EH (cell line): ENCODE data around the gene CRYBB1.
A peak's percentile ranks its signal among the peaks of the same experiment; 100 is the strongest.

Source experiments
- DNase-seq: peaks from one replicate; pipeline ENCODE4 v3.0.0-alpha.2; 2015; ENCODE audit warnings: low read depth

CRYBB1 gene

DNA sequence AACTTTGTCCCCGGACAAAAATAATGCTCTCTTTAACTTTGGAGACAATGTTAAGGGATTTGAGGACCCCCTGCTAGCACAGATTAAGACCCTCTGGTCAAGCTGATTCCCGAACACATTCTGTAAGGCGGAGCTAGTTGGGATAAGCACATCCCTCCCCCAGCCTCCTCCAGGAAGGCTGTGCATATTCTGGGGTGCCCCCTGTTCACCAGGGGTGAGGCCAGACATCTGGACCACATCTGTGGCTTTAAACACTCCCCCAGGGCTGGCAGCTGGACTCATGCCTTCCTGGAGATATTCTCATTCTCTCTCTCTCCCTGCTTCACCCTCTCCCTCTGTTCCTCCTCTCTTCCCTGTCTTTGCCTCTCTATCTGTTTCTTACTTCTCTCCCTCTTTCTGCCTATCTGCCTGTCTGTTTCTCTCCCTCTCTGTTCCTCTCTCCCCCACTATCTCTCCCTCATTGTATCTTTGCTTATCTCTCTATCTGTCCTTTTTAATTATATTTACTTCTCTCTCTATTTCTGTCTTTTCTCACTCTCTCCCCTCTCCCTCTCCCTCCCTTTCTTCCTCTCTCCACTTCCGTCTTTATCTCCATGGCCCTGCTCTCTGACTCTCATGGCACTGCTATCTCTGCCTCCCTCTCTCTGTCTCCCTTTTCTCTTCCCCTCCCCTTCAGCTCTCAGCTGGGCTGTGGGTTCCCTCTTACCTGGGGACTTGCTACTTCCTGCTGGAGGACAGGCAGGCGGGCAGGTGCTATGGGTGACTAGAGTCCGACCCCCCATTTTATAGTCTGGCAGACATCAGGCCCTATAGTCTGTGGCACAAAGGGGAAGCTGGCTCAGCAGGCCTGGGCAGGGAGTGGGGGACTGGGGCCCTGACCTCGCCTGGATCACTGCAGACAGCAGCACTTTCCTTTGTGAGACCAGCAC, at the start of gene CRYBB1:
Gene CRYBB1, minus strand, starts transcription at position 757 of the 929 bp plus-strand sequence. CDS start 1,708 bp downstream, outside the sequence.
- peak; percentile 27 for DNase-seq

DNA sequence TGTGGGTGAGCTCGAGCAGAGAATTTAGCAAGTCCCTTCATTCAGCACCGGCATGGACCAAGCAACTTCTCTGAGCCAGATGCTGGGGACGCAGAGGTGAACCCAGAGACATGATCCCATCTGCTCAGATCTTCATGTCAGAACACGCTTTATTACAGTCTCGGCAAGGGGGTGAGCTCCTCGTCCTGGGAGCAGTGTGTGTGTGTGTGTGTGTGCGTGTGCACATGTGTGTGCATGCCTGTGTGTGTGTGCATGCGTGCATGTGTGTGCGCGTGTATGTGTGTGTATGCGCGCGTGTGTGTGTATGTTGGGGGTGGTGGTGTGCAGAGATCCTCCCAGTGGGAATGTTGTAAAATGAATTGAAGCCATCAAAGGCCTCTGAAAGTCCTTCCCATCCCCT, 49.3 kb upstream of the CRYBB1 start:
- no peak for DNase-seq

DNA sequence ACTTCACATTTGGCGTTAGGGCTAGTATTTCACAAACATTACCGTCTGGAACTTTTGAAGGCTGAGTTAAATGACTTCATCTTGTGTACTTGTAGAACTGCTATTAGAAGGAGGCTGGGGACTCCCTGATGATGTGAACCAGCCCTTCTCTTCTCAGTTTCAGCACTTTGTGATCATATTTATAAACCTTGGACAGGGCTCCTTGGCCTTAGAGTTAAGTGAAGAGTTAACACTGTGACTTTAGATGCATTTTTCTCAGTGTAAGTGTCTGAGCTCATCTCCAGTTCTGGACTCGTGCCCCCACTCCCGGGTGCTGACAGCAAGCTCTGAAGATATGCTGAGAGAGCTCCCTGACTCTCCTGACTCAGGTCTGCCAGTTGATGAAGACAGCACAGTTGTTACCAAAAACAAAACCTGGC, 48.0 kb upstream of the CRYBB1 start:
- DNase-seq, result peak; percentile 81

DNA sequence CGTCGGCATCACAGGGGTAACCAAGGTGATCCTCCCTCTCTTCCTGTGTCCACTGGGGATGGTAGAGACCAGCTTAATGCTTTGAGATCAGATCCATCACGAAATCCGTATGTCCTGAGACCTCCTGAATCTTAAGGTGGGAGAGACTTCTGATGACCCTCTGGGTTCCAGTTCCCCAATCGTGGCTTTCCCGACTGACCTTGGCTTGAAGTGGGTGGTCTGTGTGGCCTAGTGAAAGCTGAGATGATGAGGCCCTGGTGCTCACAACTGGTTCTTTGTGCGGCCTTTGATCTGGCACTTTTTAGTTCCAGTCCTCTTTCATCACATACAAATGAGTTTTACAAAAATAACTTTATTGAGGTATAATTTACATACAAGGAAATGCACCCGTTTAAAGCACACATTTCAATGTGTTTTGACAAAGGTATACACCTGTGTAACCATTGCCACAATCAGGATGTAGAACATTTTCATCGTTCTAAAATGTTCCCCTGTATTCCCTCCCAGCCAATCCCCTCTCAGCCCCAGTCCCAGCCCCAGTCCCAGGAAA, 45.6 kb upstream of the CRYBB1 start:
- DNase-seq, result no peak

DNA sequence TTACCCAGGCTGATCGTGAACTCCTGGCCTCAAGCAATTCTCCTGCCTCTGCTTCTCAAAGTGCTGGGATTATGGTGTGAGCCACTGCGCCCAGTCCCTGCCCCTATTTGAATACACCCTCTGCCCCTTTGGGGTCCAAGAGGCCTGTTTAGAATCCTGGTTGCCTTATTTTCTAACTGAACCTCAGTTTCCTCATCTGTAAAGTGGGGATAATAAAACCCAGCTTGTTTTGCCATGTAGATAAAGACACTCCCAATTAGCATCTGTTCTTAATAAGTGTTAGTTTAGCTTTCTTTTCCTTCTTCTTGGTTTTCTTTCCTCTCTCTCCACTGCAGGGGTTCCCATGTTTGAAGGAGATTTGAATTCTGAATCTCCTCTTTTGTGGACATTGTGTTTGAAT, 44.3 kb upstream of the CRYBB1 start:
- DNase-seq, result no peak

DNA sequence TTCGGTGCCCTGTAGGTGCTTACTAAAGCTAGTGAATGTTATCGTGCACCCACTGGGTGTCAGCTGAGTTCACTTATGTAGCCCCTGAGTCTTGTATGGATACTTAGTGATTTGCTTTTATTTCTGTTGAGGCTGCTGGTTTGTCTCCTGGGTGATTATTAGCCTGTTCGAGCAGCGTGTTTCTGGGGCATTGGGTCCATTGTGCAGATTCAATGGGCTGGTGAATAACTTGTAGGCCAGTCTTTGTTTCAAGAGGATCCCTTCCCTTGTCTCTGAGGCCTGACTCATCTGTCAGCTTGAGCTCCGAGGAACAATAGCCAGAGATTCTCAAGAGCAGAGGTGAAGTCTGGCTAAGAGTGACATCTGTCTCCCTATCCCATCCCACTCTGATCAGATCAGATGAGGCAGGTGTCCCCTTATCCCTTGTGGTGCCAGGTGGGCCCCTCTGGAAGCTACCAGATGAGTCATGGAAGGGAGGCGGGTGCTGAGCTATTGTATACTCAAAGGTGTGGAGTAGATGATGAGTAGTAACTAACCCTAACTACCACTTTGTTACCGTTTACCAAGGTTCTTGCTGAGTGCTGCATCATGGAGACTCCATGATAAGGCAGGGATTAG, 43.2 kb upstream of the CRYBB1 start:
- no peak for DNase-seq

DNA sequence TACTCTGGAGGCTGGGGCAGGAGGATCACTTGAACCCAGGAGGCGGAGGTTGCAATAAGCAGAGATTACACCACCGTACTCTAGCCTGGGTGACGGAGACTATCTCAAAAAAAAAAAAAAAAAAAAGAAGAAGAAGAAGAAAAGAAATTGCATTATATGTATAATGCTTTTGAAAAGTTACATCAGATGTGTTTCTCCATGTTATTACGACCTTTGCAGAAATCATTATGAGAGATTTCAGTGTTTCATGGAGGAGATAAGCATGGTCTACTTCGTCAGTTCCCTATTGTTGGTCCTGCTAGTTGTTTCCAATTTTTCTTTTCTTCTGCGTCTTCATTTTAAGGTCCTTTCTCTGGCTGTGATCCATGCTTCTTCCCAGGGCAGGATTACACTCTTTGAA, 42.5 kb upstream of the CRYBB1 start:
- no peak for DNase-seq

DNA sequence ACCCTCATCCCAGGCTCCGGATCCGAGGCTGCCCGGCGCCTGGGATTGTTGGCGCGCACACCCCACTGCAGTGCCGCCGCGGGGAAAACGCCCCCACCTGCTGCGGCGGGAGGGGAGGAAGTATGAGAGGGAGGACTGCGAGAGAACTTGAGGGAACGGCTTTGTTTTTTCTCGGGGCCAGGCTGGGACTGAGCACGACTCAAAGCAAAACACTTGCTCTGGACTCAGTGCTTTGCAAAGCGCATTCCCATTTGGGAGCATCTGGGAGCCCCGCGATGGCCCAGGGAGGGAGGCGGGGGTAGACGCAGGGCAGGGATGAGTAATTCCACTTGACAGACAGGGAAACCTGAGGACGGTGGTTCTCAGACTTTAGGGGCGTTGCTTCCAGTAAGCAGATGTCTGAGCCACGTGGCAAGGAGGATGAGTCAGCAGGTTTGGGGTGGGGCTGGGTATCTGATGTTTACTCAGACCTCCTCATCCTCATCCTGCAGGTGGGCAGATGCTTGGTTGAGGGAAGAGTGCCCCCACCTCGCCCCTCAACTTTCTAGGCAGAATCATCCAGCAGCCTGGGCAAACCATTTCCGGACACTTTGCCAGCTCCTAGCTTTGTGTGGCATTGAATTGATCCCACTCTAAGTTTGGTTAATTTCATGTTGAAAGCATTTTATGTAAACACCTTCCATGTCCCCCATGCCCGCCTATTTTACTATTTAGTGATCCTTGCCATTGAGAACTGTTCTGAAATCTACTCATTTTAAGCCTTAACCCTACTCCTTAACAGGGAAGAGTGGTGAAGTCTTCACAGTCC, 41.0 kb upstream of the CRYBB1 start:
- peak; percentile 91 for DNase-seq

DNA sequence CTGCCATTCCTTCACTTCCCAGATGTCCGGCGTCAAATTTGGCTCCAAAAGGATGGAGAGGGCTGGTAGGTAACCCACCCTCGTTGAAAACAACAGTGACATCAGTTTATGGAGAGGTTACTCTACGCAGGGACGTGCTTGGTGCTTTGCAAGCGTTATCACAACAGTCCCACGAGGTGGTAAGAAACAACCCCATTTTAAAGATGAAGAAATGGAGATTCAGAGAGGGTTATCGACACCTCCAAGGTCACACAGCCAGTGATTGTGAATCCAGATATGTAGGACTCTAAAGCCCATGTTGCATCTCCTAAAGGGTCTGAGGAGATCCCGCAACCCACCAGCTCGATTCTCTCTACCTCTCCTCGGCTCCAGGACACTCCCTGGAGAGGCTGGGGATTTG, 40.3 kb upstream of the CRYBB1 start:
- DNase-seq, result no peak

DNA sequence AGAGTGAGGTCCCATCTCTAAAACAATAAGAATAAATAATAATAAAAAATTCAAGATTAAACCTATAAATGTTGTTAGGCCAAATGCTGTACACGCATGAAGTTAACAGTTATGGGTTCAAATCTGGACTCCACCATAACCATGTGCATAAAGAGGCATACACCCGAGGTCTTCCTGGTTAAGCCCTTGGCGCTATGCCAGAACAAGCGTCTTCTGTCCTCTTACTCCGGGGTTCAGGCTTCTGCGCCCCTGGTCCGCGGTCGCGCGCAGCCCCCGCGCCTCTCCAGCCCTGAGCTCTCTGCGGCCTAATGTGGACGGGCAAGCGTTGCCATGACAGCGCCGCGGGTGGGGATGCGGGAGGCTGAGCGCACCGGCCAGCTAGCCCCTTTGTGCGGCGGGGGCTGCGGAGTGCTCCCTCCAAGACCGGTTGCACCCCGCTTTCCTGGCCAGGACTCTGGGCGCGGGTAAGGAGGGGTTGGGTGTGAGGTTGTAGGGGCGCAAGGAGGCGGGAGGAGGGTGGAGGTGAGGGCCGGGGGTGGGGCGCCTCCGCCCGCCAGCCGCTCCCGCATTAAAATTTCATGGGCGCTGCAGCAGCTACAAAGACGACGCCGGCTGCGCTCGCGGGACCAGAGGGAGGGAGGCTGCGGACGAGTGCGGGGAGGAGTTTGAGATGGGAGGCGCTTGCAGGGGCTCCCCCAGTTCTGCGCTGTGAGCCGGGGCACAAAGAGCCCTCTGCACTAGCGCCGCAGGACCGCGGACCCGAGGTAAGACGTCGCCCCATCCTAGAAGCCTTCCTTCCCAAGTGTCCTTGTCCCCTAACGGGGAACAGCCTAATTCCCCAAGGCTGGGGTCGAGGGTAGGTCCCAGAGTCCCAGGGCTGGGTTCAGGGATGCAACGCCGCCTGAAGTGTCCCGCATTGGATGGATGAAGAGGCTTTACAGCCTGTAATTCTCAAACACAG, 39.3 kb upstream of the CRYBB1 start, which contains the start of gene MIAT:
Gene MIAT, plus strand, starts transcription at position 698 of the 961 bp plus-strand sequence.
- no peak for DNase-seq

DNA sequence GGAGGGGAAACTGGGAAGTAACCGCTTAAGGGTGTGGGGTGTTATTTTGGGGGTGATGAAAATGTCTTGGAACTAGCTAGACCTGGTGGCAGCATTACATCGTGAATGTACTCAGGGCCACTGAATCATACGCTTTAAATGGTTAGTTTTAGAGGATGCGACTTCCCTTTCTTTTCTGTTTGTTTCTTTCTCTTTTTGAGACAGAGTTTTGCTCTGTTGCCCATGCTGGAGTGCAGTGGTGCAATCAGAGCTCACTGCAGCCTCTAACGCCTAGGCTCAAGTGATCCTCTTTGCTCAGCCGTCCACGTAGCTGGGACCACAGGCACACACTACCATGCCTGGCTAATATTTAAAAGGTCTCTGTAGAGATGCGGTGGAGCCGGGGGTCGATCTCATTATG, 34.0 kb upstream of the CRYBB1 start:
- no peak for DNase-seq

DNA sequence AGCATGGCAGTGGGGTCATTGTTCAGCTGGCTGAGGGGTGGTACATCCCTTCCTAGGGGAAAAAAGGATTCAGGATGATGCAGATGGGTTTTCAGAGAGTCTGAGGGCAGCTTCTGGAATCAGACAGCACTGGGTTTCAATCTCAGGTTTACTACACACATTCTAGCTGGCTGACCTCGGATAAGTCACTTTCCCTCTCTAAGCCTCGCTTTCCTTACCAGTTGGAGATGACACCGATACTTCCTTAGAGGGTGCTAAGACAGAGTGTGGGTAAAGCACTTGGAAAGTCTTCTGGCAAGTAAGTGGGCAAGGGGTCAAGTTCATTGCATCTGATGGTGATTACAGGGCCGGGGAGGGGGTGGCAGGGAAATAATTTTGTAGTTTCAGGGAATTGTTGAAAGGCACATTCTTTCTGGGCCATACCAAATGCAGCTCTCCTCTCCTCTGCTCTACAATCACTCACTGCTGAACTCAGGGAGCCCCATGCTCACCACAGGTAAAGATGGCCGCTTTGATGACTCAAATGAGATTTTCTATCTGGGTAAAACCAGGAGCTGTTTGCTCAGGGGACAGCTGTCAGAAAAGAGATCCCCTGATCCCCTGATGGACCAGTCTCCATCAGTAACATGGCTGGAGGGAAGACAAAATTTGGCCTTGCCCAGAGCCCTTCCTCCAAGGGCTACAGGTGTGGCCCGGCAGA, 33.0 kb upstream of the CRYBB1 start:
- no peak for DNase-seq

DNA sequence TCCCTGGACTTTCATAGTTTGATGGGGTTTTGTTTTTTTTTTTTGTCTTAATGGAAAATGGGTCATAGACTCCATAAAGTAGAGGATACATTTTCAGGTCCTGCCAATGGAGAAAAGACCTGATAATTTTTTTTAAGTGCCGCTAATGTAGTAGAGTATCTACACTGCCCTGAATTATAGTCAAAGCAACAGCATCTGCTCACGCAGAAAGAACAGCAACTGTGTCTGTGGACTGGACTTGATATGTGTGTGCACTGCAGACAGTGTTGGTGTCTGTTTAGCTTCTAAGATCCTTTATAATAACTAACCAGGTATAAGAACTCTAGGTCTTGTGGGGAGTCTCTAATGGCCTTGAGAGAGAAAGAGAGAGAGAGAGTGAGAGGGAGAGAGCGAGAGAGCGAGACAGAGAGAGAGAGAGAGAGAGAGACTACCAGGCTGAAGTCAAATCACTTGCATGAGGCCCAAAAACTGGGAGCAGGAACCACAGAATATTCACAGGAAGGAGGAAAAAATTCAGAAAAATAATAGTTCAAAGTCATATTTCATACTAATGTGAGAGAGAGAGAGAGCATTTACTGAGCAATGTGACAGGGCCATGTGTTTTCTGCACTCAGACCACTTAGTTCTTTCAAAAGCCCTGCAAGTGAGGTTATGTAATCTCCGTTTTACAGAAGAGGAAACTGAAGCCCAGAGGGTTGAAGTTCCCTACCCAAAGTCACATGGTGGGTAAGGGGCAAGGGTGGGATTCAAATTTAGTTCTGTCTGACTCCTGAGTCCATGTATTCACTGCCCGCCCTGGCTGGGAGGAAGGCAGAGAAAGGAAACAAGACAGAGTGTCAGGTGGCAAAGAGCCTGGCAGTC, 30.9 kb upstream of the CRYBB1 start:
- no peak for DNase-seq

DNA sequence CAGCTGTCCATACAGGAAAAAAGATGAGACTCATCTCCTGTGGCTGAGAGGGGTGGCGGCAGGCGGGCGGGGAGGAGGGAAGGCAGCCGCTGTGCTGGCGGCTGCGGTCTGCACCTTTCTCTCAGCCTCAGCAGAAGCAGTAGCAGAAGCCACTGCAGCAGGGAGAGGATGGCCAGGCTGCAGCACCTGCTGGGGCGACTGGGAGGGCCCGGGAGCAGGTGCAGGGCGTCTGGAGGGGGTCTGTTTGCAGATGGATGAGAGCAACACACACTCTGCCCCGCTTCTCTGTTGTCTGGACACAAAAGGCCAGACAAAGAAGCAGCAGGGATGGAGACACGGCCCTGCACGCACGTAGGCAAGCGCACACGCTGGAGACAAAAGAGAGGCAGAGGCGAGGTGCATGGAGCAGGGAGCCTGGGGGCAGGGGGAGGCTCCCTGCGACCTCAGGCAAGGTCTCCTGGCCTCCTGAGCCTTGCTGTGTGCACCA, 30.2 kb upstream of the CRYBB1 start:
- no peak for DNase-seq

DNA sequence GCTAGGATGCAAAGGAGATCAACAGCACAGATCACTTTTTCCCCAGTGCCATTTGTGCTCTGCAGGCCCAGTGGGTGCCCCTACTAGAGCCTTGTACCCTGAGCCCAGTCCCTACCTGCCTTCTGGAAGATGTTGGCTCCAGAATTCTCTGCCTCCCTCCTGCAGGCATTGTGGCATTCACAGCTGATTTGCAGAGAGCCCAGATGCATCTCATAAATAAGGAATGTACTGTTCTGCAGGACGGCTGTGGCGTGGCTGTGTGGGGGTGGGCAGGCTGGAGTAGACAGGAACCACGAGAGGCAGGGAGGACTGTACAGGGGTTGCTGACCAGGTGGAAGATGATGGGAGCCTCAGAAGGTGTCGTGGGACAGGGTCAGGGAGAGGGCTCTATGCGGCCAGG, 28.3 kb upstream of the CRYBB1 start:
- peak; percentile 74 for DNase-seq

DNA sequence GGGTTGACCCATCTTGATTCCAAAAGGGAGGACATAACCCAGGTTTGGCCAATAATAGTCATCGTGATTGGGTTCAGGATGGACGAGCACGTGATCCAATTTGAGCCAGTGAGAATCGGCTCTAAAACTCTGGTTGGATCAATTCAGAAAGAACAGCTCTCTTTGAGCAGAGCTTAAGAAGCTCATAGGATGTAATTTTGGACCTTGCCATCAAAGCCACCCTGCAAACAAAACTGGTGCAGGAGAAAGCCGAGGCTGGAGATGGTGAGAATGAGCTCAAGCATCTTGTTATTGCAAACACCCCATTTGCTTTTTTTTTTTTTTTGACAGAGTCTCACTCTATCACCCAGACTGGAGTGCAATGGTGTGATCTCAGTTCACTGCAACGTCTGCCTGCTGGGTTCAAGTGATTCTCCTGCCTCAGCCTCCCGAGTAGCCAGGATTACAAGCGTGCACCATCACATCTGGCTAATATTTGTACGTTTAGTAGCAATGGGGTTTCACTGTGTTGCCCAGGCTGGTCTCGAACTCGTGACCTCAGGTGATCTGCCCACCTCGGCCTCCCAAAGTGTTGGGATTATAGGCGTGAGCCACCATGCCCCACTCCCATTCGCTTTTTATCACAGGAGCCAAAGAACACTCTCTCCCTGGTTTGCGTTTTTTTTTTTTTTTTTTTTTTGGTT, 25.7 kb upstream of the CRYBB1 start:
- DNase-seq, result no peak

DNA sequence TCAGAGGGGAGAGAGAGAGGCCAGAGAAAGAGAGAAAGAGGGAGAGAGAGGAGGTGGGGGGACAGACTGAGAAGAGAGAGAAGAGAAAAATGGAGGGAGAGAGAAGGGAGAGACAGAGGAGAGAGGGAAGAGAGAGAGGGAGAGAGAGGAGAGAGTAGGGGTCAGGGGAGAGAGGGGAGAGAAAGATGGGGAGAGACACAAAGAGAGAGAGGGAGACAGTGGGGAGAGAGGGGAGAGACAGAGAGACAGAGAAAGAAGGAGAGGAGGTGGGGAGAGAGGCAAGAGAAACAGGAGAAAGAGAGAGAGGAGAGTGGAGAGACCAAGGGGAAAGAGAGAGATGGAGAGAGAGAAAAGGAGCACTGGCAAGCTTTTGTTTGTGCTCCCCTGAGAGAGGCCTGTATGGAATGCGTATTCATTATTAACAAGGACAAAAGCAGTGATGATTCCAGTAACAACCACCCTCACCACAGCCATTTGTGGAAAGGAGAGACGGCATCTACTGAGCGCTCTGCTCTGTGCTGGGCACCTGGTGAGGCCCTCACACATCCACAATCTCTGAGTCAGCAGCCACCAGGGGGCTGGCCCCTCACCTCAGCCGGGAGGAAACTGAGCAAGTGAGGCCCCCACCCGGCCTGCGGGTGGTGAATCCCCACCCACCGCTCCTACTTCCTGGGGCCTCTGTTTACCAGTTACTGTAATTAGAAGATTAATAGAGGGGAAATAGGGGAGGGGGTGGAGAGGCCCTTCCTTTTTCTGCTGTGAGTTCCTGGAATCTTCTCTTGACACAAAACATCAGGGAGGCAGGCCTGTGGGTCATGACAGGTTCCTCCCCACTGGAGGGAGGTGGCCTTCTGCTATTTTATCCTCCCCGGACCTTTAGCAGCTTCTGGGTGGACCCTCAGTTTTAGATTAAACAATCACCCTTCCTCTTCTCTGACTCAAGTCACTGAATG, 24.9 kb upstream of the CRYBB1 start:
- no peak for DNase-seq
